GM23338 (cell line): ENCODE data around the gene ETFA. TPM values are rescaled to one million over a fixed set of nuclear protein-coding genes. Genes with fewer than 3 reads are reported as not detected.

ENCODE experiments used
- ATAC-seq: fragments of 200-7000 bp; cut with Tn5 transposase; 3 replicates; pipeline ENCODE4 v1.9.1; 2020
- DNase-seq: peaks from one replicate; pipeline ENCODE4 v3.0.0-alpha.2; 2015; ENCODE audit warnings: low spot score
- H2AFZ ChIP-seq: fragments of 200-600 bp; sonication (generic); 2 replicates; pipeline ENCODE4 v1.8.0; 2016; ENCODE audit warnings: antibody characterized with exemption, mild to moderate bottlenecking, moderate library complexity
- H3F3A ChIP-seq: fragments of 200-600 bp; sonication (generic); replicated peaks from 2 replicates; pipeline ENCODE4 v1.8.0; 2017; ENCODE audit warnings: antibody characterized with exemption, mixed run types, low read depth
- H3K27ac ChIP-seq: fragments of 200-600 bp; sonication (generic); 2 replicates; pipeline ENCODE4 v1.6.1; 2016; ENCODE audit warnings: low read depth
- H3K27me3 ChIP-seq: fragments of 200-600 bp; sonication (generic); 2 replicates; pipeline ENCODE4 v1.8.0; 2016; ENCODE audit warnings: mild to moderate bottlenecking, mixed run types, moderate library complexity; ENCODE audit not compliant: insufficient read depth
- H3K36me3 ChIP-seq: fragments of 200-600 bp; sonication (generic); 2 replicates; pipeline ENCODE4 v1.8.0; 2016; ENCODE audit warnings: mild to moderate bottlenecking; ENCODE audit not compliant: insufficient read depth
- H3K4me1 ChIP-seq: fragments of 200-600 bp; sonication (generic); 2 replicates; pipeline ENCODE4 v1.8.0; 2016; ENCODE audit warnings: mild to moderate bottlenecking, moderate library complexity; ENCODE audit not compliant: insufficient read depth
- H3K4me2 ChIP-seq: fragments of 200-600 bp; sonication (generic); 2 replicates; pipeline ENCODE4 v1.7.1; 2017; ENCODE audit warnings: mixed run types
- H3K4me3 ChIP-seq: fragments of 200-600 bp; sonication (generic); 2 replicates; pipeline ENCODE4 v1.6.1; 2016; ENCODE audit warnings: mixed run types
- H3K79me2 ChIP-seq: fragments of 200-600 bp; sonication (generic); replicated peaks from 2 replicates; pipeline ENCODE4 v1.8.0; 2017; ENCODE audit warnings: mild to moderate bottlenecking; ENCODE audit not compliant: insufficient read depth
- H3K9me2 ChIP-seq: fragments of 200-600 bp; sonication (generic); 2 replicates; pipeline ENCODE4 v1.8.0; 2017; ENCODE audit not compliant: insufficient read depth
- H4K20me1 ChIP-seq: fragments of 200-600 bp; sonication (generic); replicated peaks from 2 replicates; pipeline ENCODE4 v1.8.0; 2017; ENCODE audit warnings: mild to moderate bottlenecking; ENCODE audit not compliant: insufficient read depth
- H3K27ac Mint-ChIP-seq: 2 replicates; pipeline ENCODE4 v1.8.0; 2020; ENCODE audit warnings: inconsistent platforms, mild to moderate bottlenecking, moderate library complexity, mixed read lengths
- H3K27me3 Mint-ChIP-seq: 3 replicates; pipeline ENCODE4 v1.8.0; 2022; ENCODE audit warnings: low read depth, mild to moderate bottlenecking, moderate library complexity, mixed read lengths, inconsistent platforms; ENCODE audit not compliant: insufficient read depth, poor library complexity
- H3K36me3 Mint-ChIP-seq: 3 replicates; pipeline ENCODE4 v1.8.0; 2021; ENCODE audit warnings: low read depth, mild to moderate bottlenecking, inconsistent platforms, moderate library complexity, mixed read lengths
- H3K4me1 Mint-ChIP-seq: 3 replicates; pipeline ENCODE4 v1.8.0; 2020; ENCODE audit warnings: mild to moderate bottlenecking, inconsistent platforms, mixed read lengths
- H3K4me3 Mint-ChIP-seq: 3 replicates; pipeline ENCODE4 v1.8.0; 2021; ENCODE audit warnings: moderate library complexity, mild to moderate bottlenecking, inconsistent platforms, mixed read lengths
- H3K9me3 Mint-ChIP-seq: 3 replicates; pipeline ENCODE4 v1.8.0; 2020; ENCODE audit warnings: moderate library complexity, mild to moderate bottlenecking, inconsistent platforms, mixed read lengths
- EZH2 ChIP-seq: fragments of 200-600 bp; sonication (generic); IDR thresholded peaks from one replicate; pipeline ENCODE4 v1.8.0; 2017; ENCODE audit warnings: antibody characterized with exemption, mild to moderate bottlenecking, low read depth; ENCODE audit not compliant: unreplicated experiment
- EZH2phosphoT487 ChIP-seq: fragments of 200-600 bp; sonication (generic); IDR thresholded peaks from one replicate; pipeline ENCODE4 v1.8.1; 2018; ENCODE audit warnings: antibody characterized with exemption; ENCODE audit not compliant: unreplicated experiment
- JUNB ChIP-seq: IDR thresholded peaks from one replicate; pipeline ENCODE4 v1.6.1; 2016; ENCODE audit warnings: antibody characterized with exemption; ENCODE audit not compliant: unreplicated experiment
- NANOG ChIP-seq: IDR thresholded peaks from 2 replicates; pipeline ENCODE4 v1.6.1; 2016; ENCODE audit warnings: antibody characterized with exemption, borderline replicate concordance
- POLR2AphosphoS5 ChIP-seq: IDR thresholded peaks from 2 replicates; pipeline ENCODE4 v1.6.1; 2016; ENCODE audit warnings: antibody characterized with exemption, low read depth
- STAT1 ChIP-seq: IDR thresholded peaks from one replicate; pipeline ENCODE4 v1.6.1; 2016; ENCODE audit warnings: antibody characterized with exemption; ENCODE audit not compliant: unreplicated experiment
- ZNF114 ChIP-seq: fragments of 250-450 bp; sonication (Bioruptor Pico); IDR thresholded peaks from 2 replicates; pipeline ENCODE4 v1.5.0; 2020; ENCODE audit warnings: mild to moderate bottlenecking, moderate library complexity
- ZNF331 ChIP-seq: fragments of 250-450 bp; sonication (Bioruptor Pico); IDR thresholded peaks from 2 replicates; pipeline ENCODE4 v1.5.0; 2020; ENCODE audit warnings: low read depth, mild to moderate bottlenecking, moderate library complexity
- ZNF462 ChIP-seq: fragments of 250-450 bp; sonication (Bioruptor Pico); IDR thresholded peaks from 2 replicates; pipeline ENCODE4 v1.5.0; 2020; ENCODE audit warnings: mild to moderate bottlenecking, moderate library complexity
- polyA plus RNA-seq: library from polyadenylated mRNA; unstranded; fragments of >200 nt; fragmentation: Nextera tagmentation; extraction: Ambion mirVana; gene quantifications from 2 replicates; pipeline ENCODE4 v1.2.1, GENCODE V29; 2016
- total RNA-seq: library from RNA; depleted of rRNA; stranded (reverse); fragments of >200 nt; shearing (Covaris generic); gene quantifications from 2 replicates; pipeline ENCODE4 v1.2.3, GENCODE V29; 2014
- TF ChIP-seq, protein P1 (sequence below): IDR thresholded peaks from one replicate; pipeline ENCODE4 v1.6.1; 2018; ENCODE audit warnings: antibody characterized with exemption; ENCODE audit not compliant: unreplicated experiment
- TF ChIP-seq, protein P2 (sequence below), 2 experiments: fragments of 200-600 bp in 1 of 2; sonication (generic) in 1 of 2; conservative IDR thresholded peaks; 2 replicates each; pipeline versions ENCODE4 v1.5.1 to v1.6.1; 2016 to 2017; ENCODE audit warnings: antibody characterized with exemption in 2 of 2, low read depth in 2 of 2, mild to moderate bottlenecking in 2 of 2, moderate library complexity in 1 of 2

ETFA gene
- total and polyA plus RNA-seq, 2 experiments from 2014 or later: 52.9 to 69.1 TPM

GRCh38 chr15:76223521-76223920, 87.7 kb downstream of the ETFA start:
- Histone ChIP-seq H2AFZ (no peak overlapping the region), H3K36me3 (0 out of 2 replicates have a peak, but pooled peaks cover 3% of the 10 kb centered on the region), H3K9me2 (no peaks in the 10 kb centered on the region), H3K4me1 (no peaks in the 10 kb centered on the region), H3F3A (no peaks in the 10 kb centered on the region), H3K4me3 (no peak overlapping the region), H3K79me2 (no peaks in the 10 kb centered on the region), H3K27me3 (no peaks in the 10 kb centered on the region), H3K27ac (no peak overlapping the region), H4K20me1 (no peaks in the 10 kb centered on the region), H3K4me2 (no peak overlapping the region)
- Mint-ChIP-seq H3K9me3 (peaks cover 5% of the 10 kb centered on the region; the same call in 1 of the 3 replicates), H3K27me3 (no peaks in the 10 kb centered on the region), H3K4me3 (no peak overlapping the region), H3K27ac (no peak overlapping the region), H3K4me1 (no peaks in the 10 kb centered on the region), H3K36me3 (peaks cover 21% of the 10 kb centered on the region; the same call in 2 of the 3 replicates)
- TF ChIP-seq STAT1 (no peak), NANOG (no peak), ZNF331 (no peak), EZH2phosphoT487 (no peak)
- TF ChIP-seq, protein P1, sequence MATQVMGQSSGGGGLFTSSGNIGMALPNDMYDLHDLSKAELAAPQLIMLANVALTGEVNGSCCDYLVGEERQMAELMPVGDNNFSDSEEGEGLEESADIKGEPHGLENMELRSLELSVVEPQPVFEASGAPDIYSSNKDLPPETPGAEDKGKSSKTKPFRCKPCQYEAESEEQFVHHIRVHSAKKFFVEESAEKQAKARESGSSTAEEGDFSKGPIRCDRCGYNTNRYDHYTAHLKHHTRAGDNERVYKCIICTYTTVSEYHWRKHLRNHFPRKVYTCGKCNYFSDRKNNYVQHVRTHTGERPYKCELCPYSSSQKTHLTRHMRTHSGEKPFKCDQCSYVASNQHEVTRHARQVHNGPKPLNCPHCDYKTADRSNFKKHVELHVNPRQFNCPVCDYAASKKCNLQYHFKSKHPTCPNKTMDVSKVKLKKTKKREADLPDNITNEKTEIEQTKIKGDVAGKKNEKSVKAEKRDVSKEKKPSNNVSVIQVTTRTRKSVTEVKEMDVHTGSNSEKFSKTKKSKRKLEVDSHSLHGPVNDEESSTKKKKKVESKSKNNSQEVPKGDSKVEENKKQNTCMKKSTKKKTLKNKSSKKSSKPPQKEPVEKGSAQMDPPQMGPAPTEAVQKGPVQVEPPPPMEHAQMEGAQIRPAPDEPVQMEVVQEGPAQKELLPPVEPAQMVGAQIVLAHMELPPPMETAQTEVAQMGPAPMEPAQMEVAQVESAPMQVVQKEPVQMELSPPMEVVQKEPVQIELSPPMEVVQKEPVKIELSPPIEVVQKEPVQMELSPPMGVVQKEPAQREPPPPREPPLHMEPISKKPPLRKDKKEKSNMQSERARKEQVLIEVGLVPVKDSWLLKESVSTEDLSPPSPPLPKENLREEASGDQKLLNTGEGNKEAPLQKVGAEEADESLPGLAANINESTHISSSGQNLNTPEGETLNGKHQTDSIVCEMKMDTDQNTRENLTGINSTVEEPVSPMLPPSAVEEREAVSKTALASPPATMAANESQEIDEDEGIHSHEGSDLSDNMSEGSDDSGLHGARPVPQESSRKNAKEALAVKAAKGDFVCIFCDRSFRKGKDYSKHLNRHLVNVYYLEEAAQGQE: no peak
- no peak for ATAC-seq
- DNase-seq: no peak

GRCh38 chr15:76222159-76222558, 89.1 kb downstream of the ETFA start:
- Histone ChIP-seq H3K4me2 (no peak overlapping the region), H4K20me1 (no peaks in the 10 kb centered on the region), H3K79me2 (no peaks in the 10 kb centered on the region), H2AFZ (no peak overlapping the region), H3K36me3 (0 out of 2 replicates have a peak, but pooled peaks cover 3% of the 10 kb centered on the region), H3K4me3 (no peak overlapping the region), H3K27ac (no peak overlapping the region), H3K4me1 (no peaks in the 10 kb centered on the region), H3F3A (no peaks in the 10 kb centered on the region), H3K9me2 (no peaks in the 10 kb centered on the region), H3K27me3 (no peaks in the 10 kb centered on the region)
- H3K27me3 Mint-ChIP-seq: no peaks in the 10 kb centered on the region
- H3K9me3 Mint-ChIP-seq: peaks cover 5% of the 10 kb centered on the region; the same call in 1 of the 3 replicates
- ATAC-seq (no peak), DNase-seq (no peak)
- no peak overlapping the region for H3K27ac Mint-ChIP-seq
- H3K4me3 Mint-ChIP-seq: no peak overlapping the region
- peaks cover 21% of the 10 kb centered on the region; the same call in 2 of the 3 replicates for H3K36me3 Mint-ChIP-seq
- no peaks in the 10 kb centered on the region for H3K4me1 Mint-ChIP-seq
- TF ChIP-seq, protein P2, sequence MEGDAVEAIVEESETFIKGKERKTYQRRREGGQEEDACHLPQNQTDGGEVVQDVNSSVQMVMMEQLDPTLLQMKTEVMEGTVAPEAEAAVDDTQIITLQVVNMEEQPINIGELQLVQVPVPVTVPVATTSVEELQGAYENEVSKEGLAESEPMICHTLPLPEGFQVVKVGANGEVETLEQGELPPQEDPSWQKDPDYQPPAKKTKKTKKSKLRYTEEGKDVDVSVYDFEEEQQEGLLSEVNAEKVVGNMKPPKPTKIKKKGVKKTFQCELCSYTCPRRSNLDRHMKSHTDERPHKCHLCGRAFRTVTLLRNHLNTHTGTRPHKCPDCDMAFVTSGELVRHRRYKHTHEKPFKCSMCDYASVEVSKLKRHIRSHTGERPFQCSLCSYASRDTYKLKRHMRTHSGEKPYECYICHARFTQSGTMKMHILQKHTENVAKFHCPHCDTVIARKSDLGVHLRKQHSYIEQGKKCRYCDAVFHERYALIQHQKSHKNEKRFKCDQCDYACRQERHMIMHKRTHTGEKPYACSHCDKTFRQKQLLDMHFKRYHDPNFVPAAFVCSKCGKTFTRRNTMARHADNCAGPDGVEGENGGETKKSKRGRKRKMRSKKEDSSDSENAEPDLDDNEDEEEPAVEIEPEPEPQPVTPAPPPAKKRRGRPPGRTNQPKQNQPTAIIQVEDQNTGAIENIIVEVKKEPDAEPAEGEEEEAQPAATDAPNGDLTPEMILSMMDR (conservative IDR thresholded peaks at IDR 0.05; ENCODE audit: low read depth in 2 of 2): no peak
- no peak for TF ChIP-seq EZH2phosphoT487
- no peak for TF ChIP-seq ZNF462 (CRISPR knock-in tag)
- no peak for TF ChIP-seq JUNB
- TF ChIP-seq POLR2AphosphoS5: no peak
- no peak for TF ChIP-seq EZH2
- no peak for TF ChIP-seq ZNF114 (CRISPR knock-in tag)
- no peak for TF ChIP-seq NANOG
- no peak for TF ChIP-seq ZNF331
- no peak for TF ChIP-seq STAT1
